GM12875 (cell line): ENCODE measurements around the gene B3GALT6.

Experiments used
- H3K4me3 ChIP-seq: one replicate; pipeline ENCODE4 v1.5.1; 2011; ENCODE audit warnings: low read depth, low read length, control low read depth
- CTCF ChIP-seq: IDR thresholded peaks from 2 replicates; pipeline ENCODE4 v1.5.1; 2011; ENCODE audit warnings: low read depth, mild to moderate bottlenecking, control low read depth, inconsistent platforms, low read length, moderate library complexity, borderline replicate concordance; ENCODE audit not compliant: insufficient read depth

Gene B3GALT6

GRCh38 chr1:1225913-1226312 is 6.1 kb upstream of the B3GALT6 start:
- no peak for TF ChIP-seq CTCF
- no peak overlapping the region for H3K4me3 ChIP-seq

DNA sequence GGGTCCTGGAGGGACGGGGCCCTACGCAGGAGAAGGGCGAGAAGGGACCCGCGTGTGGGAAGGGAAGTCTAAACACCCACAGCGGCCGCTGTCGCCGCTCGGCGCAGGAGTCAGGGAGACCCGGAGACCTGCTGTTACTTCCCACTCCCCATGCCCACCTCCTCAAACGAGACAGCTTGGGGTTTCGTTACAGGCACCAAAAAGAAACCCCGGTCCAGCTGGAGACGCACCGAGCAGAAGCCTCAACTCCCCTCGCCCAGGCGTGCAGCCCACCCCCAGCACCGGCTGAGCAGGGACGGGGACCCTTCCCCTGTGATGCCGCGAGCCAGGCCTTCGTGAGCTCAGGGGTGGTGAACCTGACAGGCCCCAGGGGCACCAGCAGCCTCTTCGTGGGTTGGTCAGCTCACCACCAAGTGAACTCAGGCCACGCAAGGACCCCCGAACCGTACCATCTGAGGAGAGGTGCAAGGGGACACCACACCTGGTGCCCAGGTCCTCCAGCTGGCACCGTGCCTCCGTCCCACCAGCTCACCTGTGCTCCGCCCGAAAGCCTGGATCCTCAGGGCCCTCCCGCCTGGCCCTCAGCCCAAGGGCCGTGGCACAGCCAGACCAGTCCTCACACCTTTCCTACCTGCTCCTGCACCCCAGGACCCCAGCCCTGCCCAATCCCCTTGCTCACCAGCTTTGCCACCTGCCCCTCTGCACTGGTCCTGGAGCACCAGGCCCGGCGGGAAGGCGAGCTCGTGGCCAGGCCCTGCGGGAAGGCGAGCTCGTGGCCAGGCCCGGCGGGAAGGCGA is 5.3 kb upstream of the B3GALT6 start:
- TF ChIP-seq CTCF = no peak
- no peak overlapping the region for H3K4me3 ChIP-seq

DNA sequence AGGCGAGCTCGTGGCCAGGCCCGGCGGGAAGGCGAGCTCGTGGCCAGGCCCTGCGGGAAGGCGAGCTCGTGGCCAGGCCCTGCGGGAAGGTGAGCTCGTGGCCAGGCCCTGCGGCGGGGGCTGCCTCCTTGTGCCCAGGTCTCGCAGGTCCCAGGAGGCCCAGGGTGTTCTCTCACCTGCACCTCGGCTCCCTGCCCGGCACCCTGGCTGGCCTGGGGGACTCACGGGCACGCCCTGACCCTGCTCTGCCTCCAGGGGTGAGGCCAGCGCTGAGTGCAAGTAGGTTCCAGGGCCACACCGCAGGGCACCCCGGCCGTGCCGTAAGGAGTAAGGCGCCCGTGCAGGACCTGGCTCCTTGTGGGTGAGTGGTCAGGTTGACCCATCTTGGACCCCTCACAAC is 4.7 kb upstream of the B3GALT6 start:
- no peak for TF ChIP-seq CTCF
- no peak overlapping the region for H3K4me3 ChIP-seq

- no peak overlapping the region for H3K4me3 ChIP-seq
- no peak for TF ChIP-seq CTCF
Observed at GRCh38 chr1:1228187-1228586, 3.9 kb upstream of the B3GALT6 start.

- H3K4me3 ChIP-seq = no peak overlapping the region
Observed at GRCh38 chr1:1228596-1229321, 3.3 kb upstream of the B3GALT6 start.

GRCh38 chr1:1229770-1230169 is 2.3 kb upstream of the B3GALT6 start:
- H3K4me3 ChIP-seq = no peak overlapping the region
- no peak for TF ChIP-seq CTCF

More at GRCh38 chr1:1228596-1229321, 3.3 kb upstream of the B3GALT6 start:
- TF ChIP-seq CTCF = no peak
